ENCODE data around the gene KLHL35.
A peak's percentile ranks its signal among the peaks of the same experiment; 100 is the strongest.

Gene KLHL35

DNA sequence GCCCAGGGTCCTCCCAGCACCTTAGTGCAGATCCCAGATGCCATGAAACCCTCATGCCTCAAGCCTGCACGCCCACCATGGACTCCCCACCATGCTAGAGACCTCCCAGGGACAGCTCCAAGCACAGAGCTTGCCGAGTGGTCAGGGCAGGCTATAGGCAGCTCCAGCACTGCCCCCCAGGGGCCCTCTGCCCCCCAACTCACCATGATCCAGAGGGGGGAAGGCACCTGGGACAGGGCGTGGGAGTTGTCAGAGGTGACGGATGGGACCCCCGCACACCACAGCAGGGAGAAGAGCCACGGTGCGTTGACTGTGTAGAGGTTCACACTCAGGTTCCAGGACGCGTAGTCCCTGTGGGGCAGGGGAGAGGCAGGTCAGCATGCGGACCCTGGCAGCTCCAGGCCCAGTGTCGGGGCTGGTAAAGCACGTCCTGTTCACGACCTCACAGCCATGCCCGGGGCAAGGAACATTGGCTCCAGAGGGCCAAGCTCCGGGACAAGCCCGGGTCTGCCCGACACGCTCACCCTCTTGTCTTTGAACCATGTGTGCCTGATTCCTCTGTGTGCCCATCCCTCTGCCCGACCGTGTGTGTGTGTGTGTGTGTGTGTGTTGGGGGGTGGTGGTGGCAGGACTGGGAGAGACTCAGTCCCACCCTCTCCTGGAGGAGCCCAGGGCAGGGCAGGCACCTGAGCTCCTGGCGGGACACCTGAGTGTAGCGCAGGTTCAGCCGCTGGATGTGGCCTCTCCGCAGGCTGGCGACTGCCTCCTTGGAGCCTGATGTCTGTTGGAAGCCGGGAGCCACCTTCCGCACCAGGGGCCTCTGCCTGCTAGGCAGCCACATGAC lies 8.2 kb upstream of the KLHL35 start:
- DNase-seq, result no peak

GRCh38 chr11:75439495-75440120 lies 6.6 kb upstream of the KLHL35 start:
- DNase-seq, result no peak

GRCh38 chr11:75439026-75439425 lies 6.0 kb upstream of the KLHL35 start:
- no peak for DNase-seq

DNA sequence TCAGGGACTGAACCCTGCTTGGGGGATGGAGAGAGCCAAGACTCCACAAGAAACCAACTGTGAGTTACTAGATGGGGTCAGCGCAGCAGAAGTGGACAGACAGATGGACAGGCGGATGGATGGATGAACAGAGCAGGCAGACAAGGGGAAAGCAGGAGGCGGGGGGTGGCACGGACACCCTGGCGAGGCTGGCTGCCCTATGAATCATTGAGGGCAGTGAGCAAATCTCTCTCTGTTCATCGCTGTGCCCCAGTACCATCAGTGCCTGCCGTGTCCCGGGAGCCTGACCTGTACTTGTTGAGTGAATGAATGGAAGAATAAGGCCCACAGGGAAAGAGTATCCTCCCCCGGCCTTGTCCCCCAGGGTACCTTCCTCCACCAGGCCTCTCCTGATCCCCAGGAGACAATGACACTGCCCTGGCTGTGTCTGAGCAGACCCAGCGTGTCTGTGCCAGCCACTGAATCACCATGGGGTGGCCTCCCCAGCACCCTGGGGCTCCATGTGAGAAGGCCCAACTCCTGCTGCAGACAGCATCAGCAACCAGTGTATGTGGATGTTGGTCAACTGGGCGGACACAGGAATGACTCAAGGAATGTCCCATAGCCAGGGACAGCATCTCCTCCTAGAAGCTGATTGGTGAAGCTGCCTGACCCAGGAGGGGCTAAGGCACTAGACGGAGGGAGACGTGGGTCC lies 5.1 kb upstream of the KLHL35 start:
- no peak for DNase-seq

DNA sequence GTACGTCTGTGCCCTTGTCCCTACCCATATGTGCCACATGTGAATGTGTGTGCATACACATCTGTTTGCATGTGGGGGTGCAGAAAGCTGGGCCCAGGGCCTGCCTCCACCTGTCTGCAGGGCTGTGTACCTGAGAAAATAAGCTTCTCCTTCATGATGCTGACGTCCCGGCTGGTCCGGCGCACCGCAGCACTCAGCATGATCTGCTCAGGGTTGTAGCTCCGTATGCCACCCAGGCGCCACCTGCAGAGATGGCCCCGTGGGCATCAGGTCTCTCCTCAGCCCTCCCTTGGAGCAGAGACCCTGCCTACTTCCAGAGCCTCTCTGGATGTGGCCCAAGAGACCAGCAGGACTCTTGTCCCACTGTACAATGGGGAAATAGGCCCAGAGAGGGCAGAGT lies 3.8 kb upstream of the KLHL35 start:
- no peak for DNase-seq

DNA sequence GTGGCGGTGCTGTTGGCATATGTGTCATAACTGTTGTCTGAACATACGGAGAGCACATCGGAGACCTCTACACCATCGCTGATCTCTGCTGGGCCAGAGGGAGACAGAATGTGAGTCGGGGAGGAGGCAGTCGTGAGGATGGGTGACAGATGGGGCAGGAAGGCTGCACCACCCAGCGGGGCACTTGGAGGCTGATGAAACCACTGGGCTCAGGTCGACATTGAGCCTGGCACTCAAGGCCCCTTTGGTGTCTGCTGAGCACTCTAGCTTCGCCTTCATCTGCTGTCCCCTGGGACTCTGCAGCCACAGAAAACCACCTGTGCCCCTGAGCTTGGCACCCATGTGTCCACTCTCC lies 2.5 kb upstream of the KLHL35 start:
- DNase-seq, result no peak

DNA sequence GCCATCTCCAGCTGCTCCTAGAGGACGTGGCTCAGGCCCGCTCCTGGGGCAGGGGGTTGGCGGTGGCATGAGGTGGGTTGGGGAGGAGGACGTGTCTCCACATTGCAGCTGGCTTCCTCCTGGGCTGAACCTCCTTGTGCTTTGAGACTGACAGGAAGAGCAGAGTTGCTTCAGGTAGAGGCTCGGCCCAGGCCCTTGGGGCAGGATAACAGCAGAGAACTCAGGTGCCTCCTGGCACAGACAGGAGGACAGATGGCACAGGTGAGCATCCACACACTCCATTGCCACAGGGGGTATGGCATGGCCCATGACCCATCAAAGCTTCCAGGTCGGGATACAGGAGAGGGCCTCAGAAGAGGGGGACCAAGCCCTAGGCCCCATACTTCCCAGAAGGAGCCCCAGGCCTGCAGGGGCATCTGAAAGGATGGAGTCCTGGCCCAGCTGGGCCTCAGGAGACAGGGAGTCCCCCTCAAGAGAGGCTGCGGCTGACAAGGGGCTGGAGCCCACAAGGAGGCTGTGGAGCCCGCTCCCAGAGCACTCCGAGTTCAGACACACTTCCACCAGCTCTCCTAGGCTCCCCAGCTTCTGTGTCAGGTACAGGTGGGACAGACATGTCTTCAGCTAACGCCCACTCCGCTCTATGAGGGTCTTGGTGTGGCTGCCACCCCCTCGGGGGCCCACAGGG lies 2.0 kb upstream of the KLHL35 start:
- DNase-seq, result no peak

- DNase-seq, result no peak
Observed at GRCh38 chr11:75434051-75434450, 1.0 kb upstream of the KLHL35 start.

DNA sequence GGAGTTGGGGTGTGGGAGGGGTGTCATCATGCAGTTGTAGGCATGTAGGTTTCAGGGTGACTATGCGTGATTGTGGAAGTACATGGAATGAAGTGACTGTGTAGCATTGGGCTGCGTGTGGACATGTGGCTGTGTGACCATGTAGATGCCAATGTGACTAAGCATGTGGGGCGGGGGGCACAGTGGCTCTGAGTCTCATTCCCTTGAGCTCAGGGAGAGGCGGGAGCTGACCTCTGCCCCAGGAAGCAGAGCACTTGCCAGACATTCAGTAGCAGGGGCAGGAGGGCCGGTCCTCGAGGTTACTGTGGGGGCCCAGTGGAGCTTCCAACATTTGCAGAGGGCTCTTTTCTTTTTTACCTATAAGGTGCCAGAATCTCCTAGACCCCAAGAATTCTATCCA lies 440 bp upstream of the KLHL35 start:
- no peak for DNase-seq

- DNase-seq, result no peak
Observed at GRCh38 chr11:75431533-75432525, 1.2 kb downstream of the KLHL35 start.

DNA sequence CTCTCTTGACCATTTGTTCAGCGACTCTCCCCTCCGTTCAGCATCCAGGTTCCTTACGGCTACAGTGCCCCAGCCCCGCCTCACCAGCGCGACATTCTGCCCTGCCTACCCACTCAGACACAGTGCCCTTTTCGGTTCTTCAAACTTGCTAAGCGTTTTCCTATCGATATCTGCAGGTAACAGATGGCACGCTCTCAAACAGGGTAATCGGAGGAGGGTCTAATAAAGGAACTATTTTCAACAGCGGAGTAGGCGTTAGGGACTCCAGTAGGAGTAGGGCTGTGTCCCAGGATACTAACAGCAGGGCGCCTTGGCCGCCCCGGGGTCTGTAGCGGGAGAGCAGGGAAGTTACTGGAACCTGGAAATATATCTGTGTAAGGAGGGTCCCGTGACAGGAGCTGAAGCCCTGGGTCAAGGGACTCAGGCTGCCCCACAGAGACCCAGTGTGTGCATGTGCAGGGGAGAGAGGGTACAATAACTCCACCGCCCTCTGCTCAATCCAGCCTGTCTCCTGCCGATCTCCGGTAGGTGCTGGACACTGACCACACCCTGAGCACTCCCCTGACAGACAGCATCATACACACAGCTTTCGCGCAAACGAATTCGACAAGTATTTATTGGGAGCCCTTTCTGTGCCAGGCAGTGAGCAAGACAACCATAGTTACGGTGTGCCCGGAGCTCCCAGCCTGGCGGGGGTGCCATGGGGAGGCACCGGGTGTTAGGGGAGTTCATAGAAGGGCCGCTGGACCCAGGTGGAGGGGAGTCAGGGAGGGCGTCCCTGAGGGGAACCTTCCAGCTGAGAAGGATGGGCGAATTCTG lies 2.1 kb downstream of the KLHL35 start:
- DNase-seq, result no peak

DNA sequence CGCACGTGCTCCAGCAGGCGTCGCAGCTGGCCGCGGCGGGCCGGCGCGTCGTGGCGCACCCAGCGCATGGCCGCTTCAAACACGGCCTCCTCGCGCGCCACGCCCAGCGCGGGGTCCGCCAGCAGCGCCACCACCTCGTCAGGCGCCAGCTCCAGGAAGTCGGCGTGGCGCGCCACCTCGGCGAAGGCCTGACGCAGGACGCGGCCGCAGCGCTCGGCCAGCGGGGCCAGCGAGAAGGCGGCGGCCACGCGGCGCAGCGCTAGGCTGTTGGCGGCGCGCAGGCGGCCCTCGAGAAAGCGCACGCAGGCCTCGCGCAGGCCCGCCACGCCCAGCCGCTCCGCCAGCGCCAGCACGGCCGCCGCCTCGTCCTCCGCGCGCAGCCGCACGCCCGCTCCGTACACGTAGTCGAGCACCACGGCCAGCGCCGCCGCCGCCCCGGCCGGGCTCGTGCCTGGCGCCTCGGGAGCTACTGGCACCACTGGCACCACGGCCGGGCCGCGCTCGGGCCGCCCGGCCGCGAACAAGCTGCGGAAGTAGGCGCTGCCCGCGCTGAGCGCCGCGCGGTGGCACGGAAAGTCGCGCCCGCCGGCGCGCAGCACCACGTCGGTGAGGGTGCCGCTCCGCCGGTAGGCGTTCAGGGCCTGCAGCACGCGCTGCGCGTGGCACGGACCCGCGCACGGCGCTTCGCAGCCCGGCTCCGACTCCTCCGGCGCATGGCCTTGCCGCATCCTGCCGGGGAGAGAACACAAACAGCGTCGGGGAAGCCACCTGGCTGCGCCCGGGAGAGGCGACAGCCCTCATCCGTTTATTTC lies 2.9 kb downstream of the KLHL35 start:
- peak; percentile 39 for DNase-seq

DNA sequence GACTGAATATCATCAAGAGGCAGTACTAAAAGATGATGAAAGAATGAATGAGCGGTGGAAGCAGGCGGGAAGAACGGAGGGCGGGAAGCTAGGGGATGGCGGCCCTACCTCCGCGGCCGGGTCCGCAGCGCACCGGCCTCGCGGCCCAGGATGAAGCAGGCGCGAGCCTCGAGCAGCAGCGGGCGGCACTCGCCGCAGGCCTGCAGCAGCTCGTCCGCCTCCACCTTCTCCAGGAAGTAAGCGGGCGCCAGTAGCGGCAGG lies 3.4 kb downstream of the KLHL35 start:
- DNase-seq, result no peak

DNA sequence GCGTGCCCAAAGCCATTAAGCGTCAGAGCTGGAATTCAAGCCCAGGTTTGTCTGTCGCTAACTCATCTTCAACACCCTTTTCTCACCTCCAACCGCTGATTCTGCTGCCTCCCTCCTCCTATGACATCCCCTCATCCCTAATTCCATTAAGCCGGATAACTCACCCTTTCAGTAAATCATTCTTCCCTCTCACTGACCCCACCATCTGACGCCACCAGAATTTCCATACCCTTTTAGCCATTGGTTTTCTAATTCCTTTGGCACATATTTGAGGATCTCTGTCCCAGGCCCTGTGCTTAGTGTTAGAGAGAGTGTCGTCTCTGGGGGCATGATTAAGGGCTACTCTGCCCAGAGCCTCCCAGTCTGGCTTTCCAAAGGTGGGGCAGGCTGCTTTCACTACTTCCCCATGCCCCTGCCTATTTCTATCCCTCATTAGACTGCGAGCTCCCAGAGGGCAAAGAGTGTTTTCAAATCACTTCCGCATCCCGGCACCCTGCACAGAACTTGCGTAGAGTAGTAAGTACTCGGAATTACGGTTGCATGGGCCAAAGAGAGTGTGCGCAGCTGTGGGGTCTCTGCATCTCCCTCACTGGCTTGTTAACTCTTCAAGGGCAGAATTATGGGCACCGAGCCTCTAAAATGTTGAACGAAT lies 3.9 kb downstream of the KLHL35 start:
- no peak for DNase-seq

GRCh38 chr11:75428281-75428724 lies 4.7 kb downstream of the KLHL35 start:
- DNase-seq, result peak; percentile 91

GRCh38 chr11:75427181-75427580 lies 5.8 kb downstream of the KLHL35 start:
- no peak for DNase-seq

GRCh38 chr11:75426720-75427086 lies 6.3 kb downstream of the KLHL35 start:
- no peak for DNase-seq

GRCh38 chr11:75425422-75425821 lies 7.6 kb downstream of the KLHL35 start:
- no peak for DNase-seq

- DNase-seq, result no peak
Observed at GRCh38 chr11:75424396-75424795, 8.6 kb downstream of the KLHL35 start.

GRCh38 chr11:75423721-75424120 lies 9.3 kb downstream of the KLHL35 start:
- DNase-seq, result no peak

All from T1000 (cell line).